ENCODE data around the gene EFEMP1. TPM values are rescaled to one million over a fixed set of nuclear protein-coding genes. Genes with fewer than 3 reads are reported as not detected.

The EFEMP1 gene
- total RNA-seq, 1 experiment from 2014 or later: 0.34 TPM

DNA sequence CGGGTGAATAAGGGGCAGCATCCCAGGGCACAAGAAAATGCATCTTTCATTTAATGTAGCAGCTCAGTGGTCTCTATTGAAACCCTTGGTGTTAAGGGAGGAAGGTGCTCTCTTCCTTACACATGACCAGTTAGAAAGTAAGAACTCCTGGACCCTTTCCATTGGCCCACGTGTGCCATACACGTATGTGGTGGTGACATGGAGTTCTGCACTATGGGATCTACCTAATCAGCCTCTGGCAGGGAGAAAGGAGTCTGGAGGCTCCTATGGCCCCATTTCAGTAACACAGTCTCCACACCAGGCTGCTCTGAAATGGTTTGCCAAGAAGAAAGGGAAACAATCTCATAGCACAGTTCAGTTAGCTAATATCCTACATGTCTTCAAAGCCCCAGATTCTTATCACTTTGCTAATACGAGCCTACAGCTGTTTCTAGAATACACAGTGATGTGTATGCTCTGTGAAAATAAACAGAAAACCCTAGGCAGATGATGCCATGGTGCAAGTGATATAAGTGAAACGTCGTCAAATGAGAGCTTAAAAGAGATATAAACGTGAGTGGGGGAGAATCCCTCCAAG, 7.0 kb downstream of the EFEMP1 start:
- H3K9me3 ChIP-seq (ENCODE audit: control insufficient read depth in 1 of 2, insufficient read depth in 1 of 2, low read depth in 1 of 2, low read length in 2 of 2): no peaks in the 10 kb centered on the region
- H4K20me1 ChIP-seq (ENCODE audit: insufficient read depth): no peaks in the 10 kb centered on the region
- no peaks in the 10 kb centered on the region for H3K27me3 ChIP-seq (ENCODE audit: insufficient read depth, low read length)
- BruUV-seq (replicated peaks): no TSS peak
- DNase-seq (ENCODE audit: low read depth, low spot score) (no peak), ATAC-seq (no peak)
- no peaks in the 10 kb centered on the region for H3K9me2 ChIP-seq (ENCODE audit: insufficient read depth)
- no peak overlapping the region for H3K4me3 ChIP-seq (replicated peaks in 1 of 2; ENCODE audit: low read depth in 1 of 2, low read length in 2 of 2)
- no peaks in the 10 kb centered on the region for H3K36me3 ChIP-seq (ENCODE audit: control insufficient read depth in 1 of 2, insufficient read depth in 2 of 2, low read length in 2 of 2)
- CTCF ChIA-PET: no interaction called here
- no peak overlapping the region for H3K9ac ChIP-seq (ENCODE audit: low read length)
- POLR2A ChIA-PET: no interaction called here
- H3K79me2 ChIP-seq (ENCODE audit: insufficient read depth, low read length): no peaks in the 10 kb centered on the region
- RAD21 ChIA-PET (ENCODE audit: low non-redundant PET in 1 of 2, low total read pairs in 2 of 2, uncharacterized antibody in 2 of 2, unreplicated experiment in 2 of 2): no interaction called here
- intact Hi-C loops (cut with micrococcal nuclease): no loop called here
- H3K4me1 ChIP-seq (ENCODE audit: control insufficient read depth in 1 of 2, insufficient read depth in 2 of 2, low read length in 2 of 2): no peaks in the 10 kb centered on the region
- no peak overlapping the region for H3K27ac ChIP-seq (ENCODE audit: low read depth, low read length)
- H2AFZ ChIP-seq (ENCODE audit: low read depth, low read length, poor library complexity, severe bottlenecking): no peak overlapping the region
- no peak overlapping the region for H3K4me2 ChIP-seq (ENCODE audit: low read length)
- TF ChIP-seq POLR2A (IDR thresholded peaks at IDR 0.05; ENCODE audit: borderline replicate concordance, extremely low read depth, insufficient read depth, insufficient read length) (no peak), SIN3A (IDR thresholded peaks at IDR 0.05; ENCODE audit: low read depth) (no peak), FOSL1 (IDR thresholded peaks at IDR 0.05; ENCODE audit: low read depth) (no peak), SP1 (IDR thresholded peaks at IDR 0.05; ENCODE audit: low read depth) (no peak), TCF7L2 (IDR thresholded peaks at IDR 0.05; ENCODE audit: borderline replicate concordance, extremely low read depth, insufficient read depth, insufficient read length) (no peak), ZNF274 (IDR thresholded peaks at IDR 0.05; ENCODE audit: low read depth, low read length) (no peak), ELF1 (IDR thresholded peaks at IDR 0.05; ENCODE audit: borderline replicate concordance, low read depth) (no peak), EZH2phosphoT487 (IDR thresholded peaks at IDR 0.05; ENCODE audit: borderline replicate concordance) (no peak), ZFX (IDR thresholded peaks at IDR 0.05) (no peak), SRF (IDR thresholded peaks at IDR 0.05; ENCODE audit: low read depth) (no peak), RAD21 (IDR thresholded peaks at IDR 0.05; ENCODE audit: low read depth) (no peak), POLR2AphosphoS5 (IDR thresholded peaks at IDR 0.05; ENCODE audit: low read depth, low read length) (no peak), CBX3 (IDR thresholded peaks at IDR 0.05; ENCODE audit: low read depth) (no peak), EZH2 (IDR thresholded peaks at IDR 0.05) (no peak), YY1 (IDR thresholded peaks at IDR 0.05; ENCODE audit: extremely low read depth, insufficient replicate concordance, low read depth, low read length) (no peak)
- TF ChIP-seq, protein P1, sequence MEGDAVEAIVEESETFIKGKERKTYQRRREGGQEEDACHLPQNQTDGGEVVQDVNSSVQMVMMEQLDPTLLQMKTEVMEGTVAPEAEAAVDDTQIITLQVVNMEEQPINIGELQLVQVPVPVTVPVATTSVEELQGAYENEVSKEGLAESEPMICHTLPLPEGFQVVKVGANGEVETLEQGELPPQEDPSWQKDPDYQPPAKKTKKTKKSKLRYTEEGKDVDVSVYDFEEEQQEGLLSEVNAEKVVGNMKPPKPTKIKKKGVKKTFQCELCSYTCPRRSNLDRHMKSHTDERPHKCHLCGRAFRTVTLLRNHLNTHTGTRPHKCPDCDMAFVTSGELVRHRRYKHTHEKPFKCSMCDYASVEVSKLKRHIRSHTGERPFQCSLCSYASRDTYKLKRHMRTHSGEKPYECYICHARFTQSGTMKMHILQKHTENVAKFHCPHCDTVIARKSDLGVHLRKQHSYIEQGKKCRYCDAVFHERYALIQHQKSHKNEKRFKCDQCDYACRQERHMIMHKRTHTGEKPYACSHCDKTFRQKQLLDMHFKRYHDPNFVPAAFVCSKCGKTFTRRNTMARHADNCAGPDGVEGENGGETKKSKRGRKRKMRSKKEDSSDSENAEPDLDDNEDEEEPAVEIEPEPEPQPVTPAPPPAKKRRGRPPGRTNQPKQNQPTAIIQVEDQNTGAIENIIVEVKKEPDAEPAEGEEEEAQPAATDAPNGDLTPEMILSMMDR (IDR thresholded peaks at IDR 0.05 in 2 of 3, conservative IDR thresholded peaks at IDR 0.05 in 1 of 3; ENCODE audit: borderline replicate concordance in 1 of 3, insufficient read depth in 1 of 3, low read depth in 2 of 3, low read length in 2 of 3): no peak
- TF ChIP-seq, protein P2, sequence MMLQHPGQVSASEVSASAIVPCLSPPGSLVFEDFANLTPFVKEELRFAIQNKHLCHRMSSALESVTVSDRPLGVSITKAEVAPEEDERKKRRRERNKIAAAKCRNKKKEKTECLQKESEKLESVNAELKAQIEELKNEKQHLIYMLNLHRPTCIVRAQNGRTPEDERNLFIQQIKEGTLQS (IDR thresholded peaks at IDR 0.05): no peak
- TF ChIP-seq, protein P3, sequence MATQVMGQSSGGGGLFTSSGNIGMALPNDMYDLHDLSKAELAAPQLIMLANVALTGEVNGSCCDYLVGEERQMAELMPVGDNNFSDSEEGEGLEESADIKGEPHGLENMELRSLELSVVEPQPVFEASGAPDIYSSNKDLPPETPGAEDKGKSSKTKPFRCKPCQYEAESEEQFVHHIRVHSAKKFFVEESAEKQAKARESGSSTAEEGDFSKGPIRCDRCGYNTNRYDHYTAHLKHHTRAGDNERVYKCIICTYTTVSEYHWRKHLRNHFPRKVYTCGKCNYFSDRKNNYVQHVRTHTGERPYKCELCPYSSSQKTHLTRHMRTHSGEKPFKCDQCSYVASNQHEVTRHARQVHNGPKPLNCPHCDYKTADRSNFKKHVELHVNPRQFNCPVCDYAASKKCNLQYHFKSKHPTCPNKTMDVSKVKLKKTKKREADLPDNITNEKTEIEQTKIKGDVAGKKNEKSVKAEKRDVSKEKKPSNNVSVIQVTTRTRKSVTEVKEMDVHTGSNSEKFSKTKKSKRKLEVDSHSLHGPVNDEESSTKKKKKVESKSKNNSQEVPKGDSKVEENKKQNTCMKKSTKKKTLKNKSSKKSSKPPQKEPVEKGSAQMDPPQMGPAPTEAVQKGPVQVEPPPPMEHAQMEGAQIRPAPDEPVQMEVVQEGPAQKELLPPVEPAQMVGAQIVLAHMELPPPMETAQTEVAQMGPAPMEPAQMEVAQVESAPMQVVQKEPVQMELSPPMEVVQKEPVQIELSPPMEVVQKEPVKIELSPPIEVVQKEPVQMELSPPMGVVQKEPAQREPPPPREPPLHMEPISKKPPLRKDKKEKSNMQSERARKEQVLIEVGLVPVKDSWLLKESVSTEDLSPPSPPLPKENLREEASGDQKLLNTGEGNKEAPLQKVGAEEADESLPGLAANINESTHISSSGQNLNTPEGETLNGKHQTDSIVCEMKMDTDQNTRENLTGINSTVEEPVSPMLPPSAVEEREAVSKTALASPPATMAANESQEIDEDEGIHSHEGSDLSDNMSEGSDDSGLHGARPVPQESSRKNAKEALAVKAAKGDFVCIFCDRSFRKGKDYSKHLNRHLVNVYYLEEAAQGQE (IDR thresholded peaks at IDR 0.05; ENCODE audit: low read depth): no peak
- TF ChIP-seq, protein P4, sequence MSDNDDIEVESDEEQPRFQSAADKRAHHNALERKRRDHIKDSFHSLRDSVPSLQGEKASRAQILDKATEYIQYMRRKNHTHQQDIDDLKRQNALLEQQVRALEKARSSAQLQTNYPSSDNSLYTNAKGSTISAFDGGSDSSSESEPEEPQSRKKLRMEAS (IDR thresholded peaks at IDR 0.05): no peak
